LNCaP clone FGC (cell line): Measurements from ENCODE around the gene AMPD1.

Experiments
- DNase-seq: peaks from one replicate; pipeline ENCODE4 v3.0.0-alpha.2; 2011; ENCODE audit warnings: low read depth
- H3K4me3 ChIP-seq: 2 replicates; pipeline ENCODE4 v1.5.1; 2011; ENCODE audit warnings: mild to moderate bottlenecking, low read depth, low read length, control low read depth
- TF ChIP-seq, protein P1 (sequence below): IDR thresholded peaks from 2 replicates; pipeline ENCODE4 v1.5.1; 2012; ENCODE audit warnings: mild to moderate bottlenecking; ENCODE audit not compliant: control insufficient read depth, insufficient read depth; ENCODE audit errors: extremely low read depth

AMPD1 gene

DNA sequence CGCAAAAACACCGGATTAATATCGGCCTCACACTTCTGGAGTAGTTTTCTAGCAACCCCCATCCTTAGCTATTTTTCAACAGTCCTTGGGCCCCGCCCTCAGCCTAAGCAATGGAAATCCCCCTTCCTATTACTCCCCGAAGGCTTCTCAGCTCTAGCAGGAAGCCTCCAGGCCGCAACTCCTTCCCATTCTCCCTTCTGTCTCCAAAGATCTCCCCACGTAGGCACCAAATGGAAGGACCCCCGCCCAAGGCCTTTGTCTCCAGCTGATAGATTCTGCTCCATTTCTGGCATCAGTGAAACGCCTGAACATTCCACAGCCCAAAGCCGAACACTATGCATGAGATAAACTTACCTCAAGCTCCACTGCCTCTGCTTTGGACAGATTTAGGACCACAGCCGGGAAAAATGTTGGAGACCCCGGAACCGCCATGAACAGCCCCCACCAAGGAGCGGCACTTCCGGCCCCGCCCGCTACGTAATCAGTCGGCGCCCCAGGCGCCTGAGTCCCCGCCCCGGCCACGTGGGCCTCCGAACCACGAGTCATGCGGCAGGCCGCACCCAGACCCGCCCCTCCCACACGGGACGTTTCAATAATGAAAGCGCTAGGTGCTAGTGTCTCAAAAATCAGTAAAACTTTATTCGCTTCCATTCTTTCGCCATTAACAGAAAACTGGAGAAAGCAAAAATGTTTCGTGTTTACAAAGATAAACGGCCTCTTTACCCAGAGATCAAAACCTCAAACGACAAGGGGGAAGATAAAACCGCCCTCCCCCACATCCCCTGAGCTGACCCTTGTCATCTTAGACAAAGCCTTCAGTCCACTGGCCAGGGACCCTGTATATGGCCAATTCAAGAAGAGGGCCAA is 21.2 kb upstream of the AMPD1 start, which contains the start of gene NRAS:
Gene NRAS (minus strand): TSS at position 468 of the 867 bp plus-strand sequence. CDS start 611 bp downstream, outside the sequence.
- peak within 1 kb of the TSS; percentile 93 for H3K4me3 ChIP-seq
- peak; percentile 57 for DNase-seq
- TF ChIP-seq, protein P1, sequence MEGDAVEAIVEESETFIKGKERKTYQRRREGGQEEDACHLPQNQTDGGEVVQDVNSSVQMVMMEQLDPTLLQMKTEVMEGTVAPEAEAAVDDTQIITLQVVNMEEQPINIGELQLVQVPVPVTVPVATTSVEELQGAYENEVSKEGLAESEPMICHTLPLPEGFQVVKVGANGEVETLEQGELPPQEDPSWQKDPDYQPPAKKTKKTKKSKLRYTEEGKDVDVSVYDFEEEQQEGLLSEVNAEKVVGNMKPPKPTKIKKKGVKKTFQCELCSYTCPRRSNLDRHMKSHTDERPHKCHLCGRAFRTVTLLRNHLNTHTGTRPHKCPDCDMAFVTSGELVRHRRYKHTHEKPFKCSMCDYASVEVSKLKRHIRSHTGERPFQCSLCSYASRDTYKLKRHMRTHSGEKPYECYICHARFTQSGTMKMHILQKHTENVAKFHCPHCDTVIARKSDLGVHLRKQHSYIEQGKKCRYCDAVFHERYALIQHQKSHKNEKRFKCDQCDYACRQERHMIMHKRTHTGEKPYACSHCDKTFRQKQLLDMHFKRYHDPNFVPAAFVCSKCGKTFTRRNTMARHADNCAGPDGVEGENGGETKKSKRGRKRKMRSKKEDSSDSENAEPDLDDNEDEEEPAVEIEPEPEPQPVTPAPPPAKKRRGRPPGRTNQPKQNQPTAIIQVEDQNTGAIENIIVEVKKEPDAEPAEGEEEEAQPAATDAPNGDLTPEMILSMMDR: no peak

DNA sequence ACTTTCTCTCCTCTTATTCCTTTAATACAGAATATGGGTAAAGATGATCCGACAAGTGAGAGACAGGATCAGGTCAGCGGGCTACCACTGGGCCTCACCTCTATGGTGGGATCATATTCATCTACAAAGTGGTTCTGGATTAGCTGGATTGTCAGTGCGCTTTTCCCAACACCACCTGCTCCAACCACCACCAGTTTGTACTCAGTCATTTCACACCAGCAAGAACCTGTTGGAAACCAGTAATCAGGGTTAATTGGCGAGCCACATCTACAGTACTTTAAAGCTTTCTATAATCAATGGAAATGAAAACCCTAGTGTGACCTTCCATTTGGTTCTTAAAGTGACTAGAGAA is 20.6 kb upstream of the AMPD1 start:
- no peak for DNase-seq
- peak overlapping the region; percentile 93 for H3K4me3 ChIP-seq
- TF ChIP-seq, protein P1: no peak

DNA sequence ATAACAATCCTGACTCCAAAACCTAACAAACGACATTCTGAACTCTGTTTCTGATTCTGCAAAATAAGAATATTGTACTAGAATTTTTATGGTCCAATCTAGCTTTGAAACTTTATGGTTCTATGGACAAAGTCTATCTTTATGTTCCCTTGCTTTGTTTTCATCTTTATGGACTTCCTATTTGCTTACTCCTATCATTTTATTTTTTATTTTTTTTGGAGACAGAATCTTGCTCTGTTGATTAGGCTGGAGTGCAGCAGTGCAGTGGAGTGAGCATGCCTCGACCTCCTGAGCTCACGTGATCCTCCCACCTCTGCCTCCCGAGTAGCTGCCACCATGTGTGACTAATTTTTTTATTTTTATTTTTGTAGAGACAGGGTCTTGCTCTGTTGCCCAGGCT is 17.6 kb upstream of the AMPD1 start:
- no peak for DNase-seq
- TF ChIP-seq, protein P1: no peak
- H3K4me3 ChIP-seq: no peak overlapping the region

DNA sequence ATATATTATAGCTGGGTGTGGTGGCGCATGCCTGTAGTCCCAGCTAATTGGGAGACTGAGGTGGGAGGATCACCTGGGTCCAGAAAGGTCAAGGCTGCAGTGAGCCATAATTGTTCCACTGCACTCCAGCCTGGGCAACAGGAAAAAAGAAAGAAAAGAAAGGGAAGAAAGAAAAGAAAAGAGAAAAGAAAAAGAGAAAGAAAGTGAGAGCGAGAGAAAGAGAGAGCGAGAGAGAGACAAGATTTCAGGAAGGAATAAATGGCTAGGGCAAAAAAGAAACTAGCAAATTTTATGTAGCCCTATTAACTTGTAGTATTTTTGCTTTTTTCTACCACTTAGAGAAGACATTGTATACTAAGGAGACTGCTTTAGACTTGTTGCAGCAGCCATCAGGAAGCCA is 15.0 kb upstream of the AMPD1 start:
- no peak for DNase-seq
- TF ChIP-seq, protein P1: no peak
- H3K4me3 ChIP-seq: no peak overlapping the region

DNA sequence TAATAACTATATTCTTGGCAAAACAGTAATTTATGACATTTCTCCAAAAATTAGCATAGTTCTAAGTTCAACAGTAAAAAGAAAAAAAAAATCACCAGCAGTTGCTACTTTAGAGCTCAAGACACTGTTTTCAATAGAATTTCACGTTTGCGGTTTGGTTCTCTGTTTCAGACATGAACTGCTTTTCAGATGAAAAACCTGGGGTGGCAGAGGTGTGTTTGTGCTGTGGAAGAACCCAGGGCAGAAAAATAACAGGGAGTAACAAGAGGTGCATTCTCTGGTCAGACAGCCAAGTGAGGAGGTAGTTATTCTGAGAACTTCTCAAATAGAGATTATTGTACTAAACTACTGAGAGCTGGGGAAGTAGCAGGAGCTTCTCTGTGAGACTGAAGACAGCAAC is 12.3 kb upstream of the AMPD1 start:
- no peak overlapping the region for H3K4me3 ChIP-seq
- TF ChIP-seq, protein P1: no peak
- no peak for DNase-seq

DNA sequence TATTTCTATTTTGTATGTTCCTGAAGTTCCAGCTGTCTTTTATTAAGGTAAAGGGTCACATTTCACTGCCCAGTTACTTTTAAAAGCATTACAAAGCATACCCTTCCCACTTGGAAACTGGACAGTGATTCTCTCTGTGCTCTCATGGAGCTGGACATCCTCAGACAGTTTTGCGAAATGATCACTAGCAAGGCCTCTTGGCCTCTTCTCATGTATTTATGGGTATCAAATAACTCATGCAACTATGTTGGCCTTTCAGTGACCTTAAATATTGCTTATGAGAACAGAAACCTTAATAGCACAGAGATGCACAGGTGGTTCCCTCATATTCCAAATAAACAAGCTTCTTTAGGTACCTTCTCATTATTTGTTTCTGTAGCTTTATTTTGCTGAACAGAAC is 7.9 kb upstream of the AMPD1 start:
- TF ChIP-seq, protein P1: no peak
- no peak overlapping the region for H3K4me3 ChIP-seq
- no peak for DNase-seq

DNA sequence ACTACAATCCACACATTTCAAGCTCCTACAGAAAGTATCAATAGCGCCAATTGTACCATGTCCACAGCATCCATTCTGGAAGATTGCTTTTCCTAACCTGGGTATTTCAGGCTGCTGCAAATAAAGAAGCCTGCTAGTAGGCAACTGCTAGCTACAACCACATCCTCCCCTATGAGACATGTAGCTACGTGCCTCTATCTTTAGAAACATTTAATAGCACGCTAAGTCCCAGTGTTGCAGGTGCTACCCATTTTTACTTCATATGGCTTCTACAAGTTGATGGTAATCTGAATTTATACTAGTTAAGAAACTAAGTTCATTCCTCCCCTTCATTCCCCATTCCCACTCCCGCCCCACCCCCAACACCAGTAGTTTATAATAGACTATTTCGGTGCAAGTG is 7.4 kb upstream of the AMPD1 start:
- TF ChIP-seq, protein P1: no peak
- H3K4me3 ChIP-seq: no peak overlapping the region
- no peak for DNase-seq
